H9 (cell line): ENCODE measurements around the gene INSIG1. TPM values are rescaled to one million over a fixed set of nuclear protein-coding genes. Genes with fewer than 3 reads are reported as not detected.

Source experiments
- DNase-seq: peaks from one replicate; pipeline ENCODE4 v3.0.0-alpha.2; 2017
- H2AFZ ChIP-seq: one replicate; pipeline ENCODE4 v1.6.1; 2013; ENCODE audit warnings: mild to moderate bottlenecking, low read length, control low read depth, moderate library complexity
- H2AK5ac ChIP-seq: 2 replicates; pipeline ENCODE4 v1.6.1; 2013; ENCODE audit warnings: low read length, control low read depth, mixed read lengths; ENCODE audit not compliant: insufficient read length
- H2BK120ac ChIP-seq: one replicate; pipeline ENCODE4 v1.6.1; 2013; ENCODE audit warnings: low read depth, mild to moderate bottlenecking, low read length, control low read depth, inconsistent platforms; ENCODE audit not compliant: poor library complexity, severe bottlenecking
- H2BK12ac ChIP-seq: 2 replicates; pipeline ENCODE4 v1.6.1; 2013; ENCODE audit warnings: low read length, control low read depth, mixed read lengths, low read depth; ENCODE audit not compliant: insufficient read length
- H2BK15ac ChIP-seq: 2 replicates; pipeline ENCODE4 v1.6.1; 2013; ENCODE audit warnings: low read depth, low read length, control low read depth
- H2BK20ac ChIP-seq: one replicate; pipeline ENCODE4 v1.6.1; 2013; ENCODE audit warnings: low read depth, mild to moderate bottlenecking, low read length, control low read depth, inconsistent platforms; ENCODE audit not compliant: poor library complexity, severe bottlenecking
- H2BK5ac ChIP-seq: 2 replicates; pipeline ENCODE4 v1.6.1; 2013; ENCODE audit warnings: low read length, control low read depth, mixed read lengths; ENCODE audit not compliant: insufficient read length
- H3K14ac ChIP-seq: 2 replicates; pipeline ENCODE4 v1.6.1; 2013; ENCODE audit warnings: low read length, control low read depth; ENCODE audit not compliant: insufficient read depth
- H3K18ac ChIP-seq: 2 replicates; pipeline ENCODE4 v1.6.1; 2013; ENCODE audit warnings: low read depth, mild to moderate bottlenecking, mixed read lengths, low read length, control low read depth; ENCODE audit not compliant: insufficient read length
- H3K23ac ChIP-seq: 2 replicates; pipeline ENCODE4 v1.6.1; 2013; ENCODE audit warnings: low read length, control low read depth, mixed read lengths, low read depth; ENCODE audit not compliant: insufficient read length
- H3K23me2 ChIP-seq: 2 replicates; pipeline ENCODE4 v1.6.1; 2013; ENCODE audit warnings: low read depth, mild to moderate bottlenecking, mixed read lengths, low read length, control low read depth; ENCODE audit not compliant: insufficient read length, poor library complexity, severe bottlenecking
- H3K27ac ChIP-seq: 2 replicates; pipeline ENCODE4 v1.5.1; 2013; ENCODE audit warnings: low read length, control low read depth, mixed read lengths, low read depth; ENCODE audit not compliant: insufficient read length
- H3K27me3 ChIP-seq: 2 replicates; pipeline ENCODE4 v1.6.1; 2013; ENCODE audit warnings: low read length, control low read depth, inconsistent platforms; ENCODE audit not compliant: insufficient read depth
- H3K4ac ChIP-seq: 2 replicates; pipeline ENCODE4 v1.6.1; 2013; ENCODE audit warnings: low read depth, mild to moderate bottlenecking, control low read depth, inconsistent platforms, low read length, moderate library complexity
- H3K4me1 ChIP-seq: 2 replicates; pipeline ENCODE4 v1.6.1; 2013; ENCODE audit warnings: low read length, control low read depth, inconsistent platforms; ENCODE audit not compliant: insufficient read depth
- H3K4me2 ChIP-seq: 2 replicates; pipeline ENCODE4 v1.6.1; 2013; ENCODE audit warnings: low read length, control low read depth, mixed read lengths; ENCODE audit not compliant: insufficient read length, insufficient read depth
- H3K56ac ChIP-seq: 2 replicates; pipeline ENCODE4 v1.6.1; 2013; ENCODE audit warnings: low read depth, mild to moderate bottlenecking, mixed read lengths, low read length, control low read depth; ENCODE audit not compliant: insufficient read length
- H3K79me1 ChIP-seq: 2 replicates; pipeline ENCODE4 v1.6.1; 2013; ENCODE audit warnings: low read depth, mild to moderate bottlenecking, moderate library complexity, low read length, control low read depth, inconsistent platforms; ENCODE audit not compliant: insufficient read depth, poor library complexity, severe bottlenecking
- H3K79me2 ChIP-seq: 2 replicates; pipeline ENCODE4 v1.6.1; 2013; ENCODE audit warnings: low read length, control low read depth, inconsistent platforms; ENCODE audit not compliant: insufficient read depth
- H3K9ac ChIP-seq: 2 replicates; pipeline ENCODE4 v1.6.1; 2013; ENCODE audit warnings: low read length, control low read depth, mixed read lengths; ENCODE audit not compliant: insufficient read length; ENCODE audit errors: extremely low read depth
- H3K9me3 ChIP-seq: one replicate; pipeline ENCODE4 v1.6.1; 2013; ENCODE audit warnings: low read depth, low read length, inconsistent platforms; ENCODE audit not compliant: control insufficient read depth
- H3T11ph ChIP-seq: one replicate; pipeline ENCODE4 v1.6.1; 2013; ENCODE audit warnings: mild to moderate bottlenecking, low read length, control low read depth, inconsistent platforms
- H4K20me1 ChIP-seq: one replicate; pipeline ENCODE4 v1.6.1; 2013; ENCODE audit not compliant: control insufficient read depth, insufficient read length, insufficient read depth
- H4K5ac ChIP-seq: 2 replicates; pipeline ENCODE4 v1.6.1; 2013; ENCODE audit warnings: low read depth, mild to moderate bottlenecking, mixed read lengths, low read length, control low read depth; ENCODE audit not compliant: insufficient read length
- H4K8ac ChIP-seq: replicated peaks from 2 replicates; pipeline ENCODE4 v1.6.1; 2013; ENCODE audit warnings: low read length, control low read depth, mixed read lengths, low read depth; ENCODE audit not compliant: insufficient read length
- H4K91ac ChIP-seq: 2 replicates; pipeline ENCODE4 v1.6.1; 2013; ENCODE audit warnings: low read depth, mild to moderate bottlenecking, moderate library complexity, mixed read lengths, low read length, control low read depth; ENCODE audit not compliant: insufficient read length
- H3K27ac Mint-ChIP-seq, 3 experiments: 2 replicates in 2 of 3; 3 replicates in 1 of 3; pipeline ENCODE4 v1.8.0; 2020 to 2021; ENCODE audit warnings: mixed read lengths in 3 of 3, mild to moderate bottlenecking in 1 of 3, moderate library complexity in 1 of 3
- H3K27me3 Mint-ChIP-seq: 2 replicates; pipeline ENCODE4 v1.8.0; 2021; ENCODE audit warnings: low read depth, mild to moderate bottlenecking, moderate library complexity, mixed read lengths
- H3K36me3 Mint-ChIP-seq, 3 experiments: 2 replicates in 2 of 3; 3 replicates in 1 of 3; pipeline ENCODE4 v1.8.0; 2020 to 2021; ENCODE audit warnings: low read depth in 3 of 3, mixed read lengths in 3 of 3; ENCODE audit not compliant: insufficient read depth in 1 of 3
- H3K4me1 Mint-ChIP-seq, 2 experiments: 2 replicates each; pipeline ENCODE4 v1.8.0; 2020; ENCODE audit warnings: mixed read lengths in 2 of 2
- H3K4me3 Mint-ChIP-seq, 2 experiments: 2 replicates in 1 of 2; 3 replicates in 1 of 2; pipeline ENCODE4 v1.8.0; 2020 to 2021; ENCODE audit warnings: mild to moderate bottlenecking in 2 of 2, mixed read lengths in 2 of 2, moderate library complexity in 1 of 2
- H3K9me3 Mint-ChIP-seq, 2 experiments: 2 replicates in 1 of 2; 3 replicates in 1 of 2; pipeline ENCODE4 v1.8.0; 2020; ENCODE audit warnings: mild to moderate bottlenecking in 2 of 2, mixed read lengths in 2 of 2, moderate library complexity in 1 of 2
- WGBS: extraction: QIAGEN DNeasy Blood & Tissue Kit; methylation state at CpG from one replicate; pipeline ENCODE4 v1.1.7; 2013; ENCODE audit warnings: missing lambda C conversion rate, low lambda C conversion rate, mixed read lengths; ENCODE audit not compliant: insufficient read length; ENCODE audit errors: extremely low coverage; 5-methylcytosine and 5-hydroxymethylcytosine counted together
- total RNA-seq: library from RNA; stranded (reverse); gene quantifications from 2 replicates; pipeline ENCODE4 v1.2.1, GENCODE V29; 2021
- TF ChIP-seq, protein P1 (sequence below): fragments of 200-600 bp; sonication (generic); conservative IDR thresholded peaks from 3 replicates; pipeline ENCODE4 v1.8.0; 2021; ENCODE audit warnings: antibody characterized with exemption, mild to moderate bottlenecking

Gene INSIG1
- total RNA-seq, 1 experiment from 2014 or later: 23.3 TPM

- no peak overlapping the region for H2AFZ ChIP-seq
- H3K27me3 ChIP-seq: peaks cover 5% of the 10 kb centered on the region
- no peaks in the 10 kb centered on the region for H3K4me1 ChIP-seq
- DNase-seq: no peak
- H3K79me2 ChIP-seq: no peaks in the 10 kb centered on the region
- H3K4me2 ChIP-seq: no peak overlapping the region
- no peak overlapping the region for H3K27ac ChIP-seq
- H2BK20ac ChIP-seq: no peak overlapping the region
- Mint-ChIP-seq H3K36me3 (peaks cover 0 to 5% (median 0%) of the 10 kb centered on the region in 3 experiments; a peak in 2 of 7 replicates), H3K4me1 (peaks cover 3 to 4% of the 10 kb centered on the region in 2 experiments), H3K27me3 (peaks cover 35% of the 10 kb centered on the region), H3K9me3 (peaks cover 0 to 5% of the 10 kb centered on the region in 2 experiments; a peak in 2 of 5 replicates), H3K4me3 (no peak overlapping the region), H3K27ac (no peak overlapping the region)
- H3K9me3 ChIP-seq: no peaks in the 10 kb centered on the region
- H4K8ac ChIP-seq: no peak overlapping the region
- WGBS: no CpG with 5 or more reads among the region's 11 CpGs
- no peak overlapping the region for H2BK15ac ChIP-seq
- H3K18ac ChIP-seq: no peak overlapping the region
- TF ChIP-seq, protein P1, sequence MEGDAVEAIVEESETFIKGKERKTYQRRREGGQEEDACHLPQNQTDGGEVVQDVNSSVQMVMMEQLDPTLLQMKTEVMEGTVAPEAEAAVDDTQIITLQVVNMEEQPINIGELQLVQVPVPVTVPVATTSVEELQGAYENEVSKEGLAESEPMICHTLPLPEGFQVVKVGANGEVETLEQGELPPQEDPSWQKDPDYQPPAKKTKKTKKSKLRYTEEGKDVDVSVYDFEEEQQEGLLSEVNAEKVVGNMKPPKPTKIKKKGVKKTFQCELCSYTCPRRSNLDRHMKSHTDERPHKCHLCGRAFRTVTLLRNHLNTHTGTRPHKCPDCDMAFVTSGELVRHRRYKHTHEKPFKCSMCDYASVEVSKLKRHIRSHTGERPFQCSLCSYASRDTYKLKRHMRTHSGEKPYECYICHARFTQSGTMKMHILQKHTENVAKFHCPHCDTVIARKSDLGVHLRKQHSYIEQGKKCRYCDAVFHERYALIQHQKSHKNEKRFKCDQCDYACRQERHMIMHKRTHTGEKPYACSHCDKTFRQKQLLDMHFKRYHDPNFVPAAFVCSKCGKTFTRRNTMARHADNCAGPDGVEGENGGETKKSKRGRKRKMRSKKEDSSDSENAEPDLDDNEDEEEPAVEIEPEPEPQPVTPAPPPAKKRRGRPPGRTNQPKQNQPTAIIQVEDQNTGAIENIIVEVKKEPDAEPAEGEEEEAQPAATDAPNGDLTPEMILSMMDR: no peak
- no peak overlapping the region for H4K91ac ChIP-seq
- no peak overlapping the region for H2AK5ac ChIP-seq
- no peak overlapping the region for H2BK120ac ChIP-seq
- H3K23me2 ChIP-seq: no peaks in the 10 kb centered on the region
- H3K14ac ChIP-seq: no peak overlapping the region
- no peak overlapping the region for H4K5ac ChIP-seq
- H4K20me1 ChIP-seq: no peaks in the 10 kb centered on the region
- no peak overlapping the region for H3T11ph ChIP-seq
- H2BK12ac ChIP-seq: no peak overlapping the region
- H3K56ac ChIP-seq: no peak overlapping the region
- no peak overlapping the region for H2BK5ac ChIP-seq
- H3K4ac ChIP-seq: no peak overlapping the region
- no peak overlapping the region for H3K9ac ChIP-seq
- no peaks in the 10 kb centered on the region for H3K79me1 ChIP-seq
- H3K23ac ChIP-seq: no peak overlapping the region
Observed at GRCh38 chr7:155342313-155342712, 44.6 kb downstream of the INSIG1 start.
